H9 (cell line): ENCODE data around the gene HAUS8. TPM values are rescaled to one million over a fixed set of nuclear protein-coding genes. Genes with fewer than 3 reads are reported as not detected.

Experiments used
- DNase-seq: peaks from one replicate; pipeline ENCODE4 v3.0.0-alpha.2; 2017
- H2AFZ ChIP-seq: one replicate; pipeline ENCODE4 v1.6.1; 2013; ENCODE audit warnings: mild to moderate bottlenecking, low read length, control low read depth, moderate library complexity
- H2AK5ac ChIP-seq: 2 replicates; pipeline ENCODE4 v1.6.1; 2013; ENCODE audit warnings: low read length, control low read depth, mixed read lengths; ENCODE audit not compliant: insufficient read length
- H2BK120ac ChIP-seq: one replicate; pipeline ENCODE4 v1.6.1; 2013; ENCODE audit warnings: low read depth, mild to moderate bottlenecking, low read length, control low read depth, inconsistent platforms; ENCODE audit not compliant: poor library complexity, severe bottlenecking
- H2BK12ac ChIP-seq: 2 replicates; pipeline ENCODE4 v1.6.1; 2013; ENCODE audit warnings: low read length, control low read depth, mixed read lengths, low read depth; ENCODE audit not compliant: insufficient read length
- H2BK15ac ChIP-seq: 2 replicates; pipeline ENCODE4 v1.6.1; 2013; ENCODE audit warnings: low read depth, low read length, control low read depth
- H2BK20ac ChIP-seq: one replicate; pipeline ENCODE4 v1.6.1; 2013; ENCODE audit warnings: low read depth, mild to moderate bottlenecking, low read length, control low read depth, inconsistent platforms; ENCODE audit not compliant: poor library complexity, severe bottlenecking
- H2BK5ac ChIP-seq: 2 replicates; pipeline ENCODE4 v1.6.1; 2013; ENCODE audit warnings: low read length, control low read depth, mixed read lengths; ENCODE audit not compliant: insufficient read length
- H3K14ac ChIP-seq: 2 replicates; pipeline ENCODE4 v1.6.1; 2013; ENCODE audit warnings: low read length, control low read depth; ENCODE audit not compliant: insufficient read depth
- H3K18ac ChIP-seq: 2 replicates; pipeline ENCODE4 v1.6.1; 2013; ENCODE audit warnings: low read depth, mild to moderate bottlenecking, mixed read lengths, low read length, control low read depth; ENCODE audit not compliant: insufficient read length
- H3K23ac ChIP-seq: 2 replicates; pipeline ENCODE4 v1.6.1; 2013; ENCODE audit warnings: low read length, control low read depth, mixed read lengths, low read depth; ENCODE audit not compliant: insufficient read length
- H3K23me2 ChIP-seq: 2 replicates; pipeline ENCODE4 v1.6.1; 2013; ENCODE audit warnings: low read depth, mild to moderate bottlenecking, mixed read lengths, low read length, control low read depth; ENCODE audit not compliant: insufficient read length, poor library complexity, severe bottlenecking
- H3K27ac ChIP-seq: 2 replicates; pipeline ENCODE4 v1.5.1; 2013; ENCODE audit warnings: low read length, control low read depth, mixed read lengths, low read depth; ENCODE audit not compliant: insufficient read length
- H3K27me3 ChIP-seq: 2 replicates; pipeline ENCODE4 v1.6.1; 2013; ENCODE audit warnings: low read length, control low read depth, inconsistent platforms; ENCODE audit not compliant: insufficient read depth
- H3K4ac ChIP-seq: 2 replicates; pipeline ENCODE4 v1.6.1; 2013; ENCODE audit warnings: low read depth, mild to moderate bottlenecking, control low read depth, inconsistent platforms, low read length, moderate library complexity
- H3K4me1 ChIP-seq: 2 replicates; pipeline ENCODE4 v1.6.1; 2013; ENCODE audit warnings: low read length, control low read depth, inconsistent platforms; ENCODE audit not compliant: insufficient read depth
- H3K4me2 ChIP-seq: 2 replicates; pipeline ENCODE4 v1.6.1; 2013; ENCODE audit warnings: low read length, control low read depth, mixed read lengths; ENCODE audit not compliant: insufficient read length, insufficient read depth
- H3K56ac ChIP-seq: 2 replicates; pipeline ENCODE4 v1.6.1; 2013; ENCODE audit warnings: low read depth, mild to moderate bottlenecking, mixed read lengths, low read length, control low read depth; ENCODE audit not compliant: insufficient read length
- H3K79me1 ChIP-seq: 2 replicates; pipeline ENCODE4 v1.6.1; 2013; ENCODE audit warnings: low read depth, mild to moderate bottlenecking, moderate library complexity, low read length, control low read depth, inconsistent platforms; ENCODE audit not compliant: insufficient read depth, poor library complexity, severe bottlenecking
- H3K79me2 ChIP-seq: 2 replicates; pipeline ENCODE4 v1.6.1; 2013; ENCODE audit warnings: low read length, control low read depth, inconsistent platforms; ENCODE audit not compliant: insufficient read depth
- H3K9ac ChIP-seq: 2 replicates; pipeline ENCODE4 v1.6.1; 2013; ENCODE audit warnings: low read length, control low read depth, mixed read lengths; ENCODE audit not compliant: insufficient read length; ENCODE audit errors: extremely low read depth
- H3K9me3 ChIP-seq: one replicate; pipeline ENCODE4 v1.6.1; 2013; ENCODE audit warnings: low read depth, low read length, inconsistent platforms; ENCODE audit not compliant: control insufficient read depth
- H3T11ph ChIP-seq: one replicate; pipeline ENCODE4 v1.6.1; 2013; ENCODE audit warnings: mild to moderate bottlenecking, low read length, control low read depth, inconsistent platforms
- H4K20me1 ChIP-seq: one replicate; pipeline ENCODE4 v1.6.1; 2013; ENCODE audit not compliant: control insufficient read depth, insufficient read length, insufficient read depth
- H4K5ac ChIP-seq: 2 replicates; pipeline ENCODE4 v1.6.1; 2013; ENCODE audit warnings: low read depth, mild to moderate bottlenecking, mixed read lengths, low read length, control low read depth; ENCODE audit not compliant: insufficient read length
- H4K8ac ChIP-seq: replicated peaks from 2 replicates; pipeline ENCODE4 v1.6.1; 2013; ENCODE audit warnings: low read length, control low read depth, mixed read lengths, low read depth; ENCODE audit not compliant: insufficient read length
- H4K91ac ChIP-seq: 2 replicates; pipeline ENCODE4 v1.6.1; 2013; ENCODE audit warnings: low read depth, mild to moderate bottlenecking, moderate library complexity, mixed read lengths, low read length, control low read depth; ENCODE audit not compliant: insufficient read length
- H3K27ac Mint-ChIP-seq, 3 experiments: 2 replicates in 2 of 3; 3 replicates in 1 of 3; pipeline ENCODE4 v1.8.0; 2020 to 2021; ENCODE audit warnings: mixed read lengths in 3 of 3, mild to moderate bottlenecking in 1 of 3, moderate library complexity in 1 of 3
- H3K27me3 Mint-ChIP-seq: 2 replicates; pipeline ENCODE4 v1.8.0; 2021; ENCODE audit warnings: low read depth, mild to moderate bottlenecking, moderate library complexity, mixed read lengths
- H3K36me3 Mint-ChIP-seq, 3 experiments: 2 replicates in 2 of 3; 3 replicates in 1 of 3; pipeline ENCODE4 v1.8.0; 2020 to 2021; ENCODE audit warnings: low read depth in 3 of 3, mixed read lengths in 3 of 3; ENCODE audit not compliant: insufficient read depth in 1 of 3
- H3K4me1 Mint-ChIP-seq, 2 experiments: 2 replicates each; pipeline ENCODE4 v1.8.0; 2020; ENCODE audit warnings: mixed read lengths in 2 of 2
- H3K4me3 Mint-ChIP-seq, 2 experiments: 2 replicates in 1 of 2; 3 replicates in 1 of 2; pipeline ENCODE4 v1.8.0; 2020 to 2021; ENCODE audit warnings: mild to moderate bottlenecking in 2 of 2, mixed read lengths in 2 of 2, moderate library complexity in 1 of 2
- H3K9me3 Mint-ChIP-seq, 2 experiments: 2 replicates in 1 of 2; 3 replicates in 1 of 2; pipeline ENCODE4 v1.8.0; 2020; ENCODE audit warnings: mild to moderate bottlenecking in 2 of 2, mixed read lengths in 2 of 2, moderate library complexity in 1 of 2
- CTCF ChIP-seq: fragments of 200-600 bp; sonication (generic); conservative IDR thresholded peaks from 3 replicates; pipeline ENCODE4 v1.8.0; 2021; ENCODE audit warnings: antibody characterized with exemption, mild to moderate bottlenecking
- WGBS: extraction: QIAGEN DNeasy Blood & Tissue Kit; methylation state at CpG from one replicate; pipeline ENCODE4 v1.1.7; 2013; ENCODE audit warnings: missing lambda C conversion rate, low lambda C conversion rate, mixed read lengths; ENCODE audit not compliant: insufficient read length; ENCODE audit errors: extremely low coverage; 5-methylcytosine and 5-hydroxymethylcytosine counted together
- total RNA-seq: library from RNA; stranded (reverse); gene quantifications from 2 replicates; pipeline ENCODE4 v1.2.1, GENCODE V29; 2021

HAUS8 gene
- total RNA-seq, 1 experiment from 2014 or later: 27.8 TPM

GRCh38 chr19:17108453-17108784 is 33.2 kb upstream of the HAUS8 start:
- Mint-ChIP-seq H3K4me1 (peaks cover 8 to 11% of the 10 kb centered on the region in 2 experiments), H3K27me3 (no peaks in the 10 kb centered on the region; the same call in 1 of the 2 replicates), H3K27ac (no peak overlapping the region), H3K36me3 (peaks cover 11 to 30% (median 12%) of the 10 kb centered on the region in 3 experiments), H3K4me3 (no peak overlapping the region), H3K9me3 (0 out of 5 replicates have a peak, but pooled peaks cover 0 to under 1% of the 10 kb centered on the region in 2 experiments)
- no peak overlapping the region for H3K18ac ChIP-seq
- no peak overlapping the region for H2BK5ac ChIP-seq
- H2BK12ac ChIP-seq: no peak overlapping the region
- H3K27me3 ChIP-seq: no peaks in the 10 kb centered on the region
- H3K4me1 ChIP-seq: no peaks in the 10 kb centered on the region; the same call in 1 of the 2 replicates
- H4K20me1 ChIP-seq: no peaks in the 10 kb centered on the region
- no peaks in the 10 kb centered on the region for H3K79me1 ChIP-seq
- H4K91ac ChIP-seq: no peak overlapping the region
- H2AFZ ChIP-seq: no peak overlapping the region
- no peak overlapping the region for H3T11ph ChIP-seq
- WGBS: no CpG with 5 or more reads among the region's 4 CpGs
- no peak overlapping the region for H3K27ac ChIP-seq
- H3K4ac ChIP-seq: no peak overlapping the region
- no peak overlapping the region for H2BK20ac ChIP-seq
- H3K9ac ChIP-seq: no peak overlapping the region
- H3K56ac ChIP-seq: no peak overlapping the region
- no peak for DNase-seq
- no peak overlapping the region for H2BK15ac ChIP-seq
- H3K79me2 ChIP-seq: no peaks in the 10 kb centered on the region
- H2AK5ac ChIP-seq: no peak overlapping the region
- no peak overlapping the region for H4K8ac ChIP-seq
- H3K9me3 ChIP-seq: no peaks in the 10 kb centered on the region
- no peak overlapping the region for H4K5ac ChIP-seq
- H2BK120ac ChIP-seq: no peak overlapping the region
- no peak overlapping the region for H3K14ac ChIP-seq
- no peak overlapping the region for H3K4me2 ChIP-seq
- H3K23ac ChIP-seq: no peak overlapping the region
- no peak for TF ChIP-seq CTCF
- H3K23me2 ChIP-seq: no peaks in the 10 kb centered on the region
